IMR-90 (cell line): ENCODE measurements around the gene CYP2F1. TPM values are rescaled to one million over a fixed set of nuclear protein-coding genes. Genes with fewer than 3 reads are reported as not detected.

Source experiments
- ATAC-seq: fragments of 200-7000 bp; cut with Tn5 transposase; 2 replicates; pipeline ENCODE4 v1.9.1; 2020; ENCODE audit warnings: low read depth, mild to moderate bottlenecking, moderate library complexity
- BruUV-seq: library from RNA; stranded (reverse); fragments of 400-500 nt; replicated peaks from 2 replicates; lab custom pipeline; 2021; lab: Mats Ljungman, UMichigan
- CTCF ChIA-PET: fragments of 300-600 bp; formaldehyde crosslinking; extraction: SDS; loops from one replicate; lab custom pipeline; 2021; ENCODE audit warnings: antibody characterized with exemption; lab: Yijun Ruan, JAX
- POLR2A ChIA-PET: fragments of 300-600 bp; sonication (Branson Sonifier 250); formaldehyde crosslinking; loops from one replicate; lab custom pipeline; 2022; ENCODE audit warnings: antibody characterized with exemption; ENCODE audit not compliant: unreplicated experiment; lab: Charles Lee
- DNase-seq: peaks from one replicate; pipeline ENCODE4 v3.0.0; 2013
- H2AFZ ChIP-seq: replicated peaks from 2 replicates; pipeline ENCODE3; 2013; ENCODE audit warnings: low read length, mild to moderate bottlenecking; ENCODE audit not compliant: poor library complexity
- H2AK5ac ChIP-seq: 2 replicates; pipeline ENCODE4 v1.6.1; 2013; ENCODE audit warnings: low read depth, low read length, inconsistent platforms
- H2AK9ac ChIP-seq: replicated peaks from 2 replicates; pipeline ENCODE3; 2013; ENCODE audit warnings: mild to moderate bottlenecking, low read depth, low read length, moderate library complexity; ENCODE audit not compliant: poor library complexity
- H2BK120ac ChIP-seq: 2 replicates; pipeline ENCODE4 v1.6.1; 2013; ENCODE audit warnings: low read depth, low read length, inconsistent platforms
- H2BK15ac ChIP-seq: 3 replicates; pipeline ENCODE4 v1.6.1; 2013; ENCODE audit warnings: low read depth, low read length, inconsistent platforms
- H2BK20ac ChIP-seq: 2 replicates; pipeline ENCODE4 v1.6.1; 2013; ENCODE audit warnings: low read depth, mild to moderate bottlenecking, inconsistent platforms, low read length, moderate library complexity
- H2BK5ac ChIP-seq: 2 replicates; pipeline ENCODE4 v1.6.1; 2013; ENCODE audit warnings: mild to moderate bottlenecking, low read depth, low read length, inconsistent platforms; ENCODE audit not compliant: poor library complexity, severe bottlenecking
- H3K14ac ChIP-seq: replicated peaks from 2 replicates; pipeline ENCODE4 v1.6.1; 2013; ENCODE audit warnings: low read depth, low read length, inconsistent platforms
- H3K18ac ChIP-seq: 2 replicates; pipeline ENCODE4 v1.6.1; 2013; ENCODE audit warnings: low read depth, low read length, control low read depth
- H3K23ac ChIP-seq: 2 replicates; pipeline ENCODE4 v1.6.1; 2013; ENCODE audit warnings: low read depth, low read length, inconsistent platforms
- H3K27ac ChIP-seq: 2 replicates; pipeline ENCODE4 v1.5.1; 2013; ENCODE audit warnings: mild to moderate bottlenecking, control low read depth, low read length; ENCODE audit not compliant: insufficient read depth
- H3K27me3 ChIP-seq: 2 replicates; pipeline ENCODE4 v1.6.1; 2013; ENCODE audit warnings: low read length; ENCODE audit not compliant: control insufficient read depth, insufficient read depth
- H3K36me3 ChIP-seq: 2 replicates; pipeline ENCODE4 v1.6.1; 2013; ENCODE audit warnings: low read length, mixed read lengths; ENCODE audit not compliant: control insufficient read depth, insufficient read depth
- H3K4ac ChIP-seq: 2 replicates; pipeline ENCODE4 v1.6.1; 2013; ENCODE audit warnings: low read depth, low read length, inconsistent platforms
- H3K4me1 ChIP-seq: 2 replicates; pipeline ENCODE4 v1.6.1; 2013; ENCODE audit warnings: low read length, mixed read lengths; ENCODE audit not compliant: control insufficient read depth, insufficient read depth
- H3K4me2 ChIP-seq: 2 replicates; pipeline ENCODE4 v1.6.1; 2013; ENCODE audit warnings: low read depth, mild to moderate bottlenecking, control low read depth, low read length, moderate library complexity
- H3K4me3 ChIP-seq: 2 replicates; pipeline ENCODE4 v1.5.1; 2013; ENCODE audit warnings: low read depth, mild to moderate bottlenecking, control low read depth, low read length, moderate library complexity; ENCODE audit not compliant: insufficient read depth
- H3K56ac ChIP-seq: 2 replicates; pipeline ENCODE4 v1.6.1; 2013; ENCODE audit warnings: low read length, inconsistent platforms; ENCODE audit not compliant: insufficient read depth; ENCODE audit errors: extremely low read depth
- H3K79me1 ChIP-seq, 2 experiments: 2 replicates each; pipeline ENCODE4 v1.6.1; 2013; ENCODE audit warnings: low read length in 2 of 2, inconsistent platforms in 1 of 2, low read depth in 1 of 2
- H3K9ac ChIP-seq: 2 replicates; pipeline ENCODE4 v1.6.1; 2013; ENCODE audit warnings: low read depth, low read length, control low read depth
- H3K9me1 ChIP-seq: 2 replicates; pipeline ENCODE4 v1.6.1; 2013; ENCODE audit warnings: low read length, inconsistent platforms; ENCODE audit not compliant: insufficient read depth
- H3K9me3 ChIP-seq: 2 replicates; pipeline ENCODE4 v1.6.1; 2013; ENCODE audit warnings: low read length; ENCODE audit not compliant: control insufficient read depth, insufficient read depth
- H4K20me1 ChIP-seq: 2 replicates; pipeline ENCODE4 v1.6.1; 2013; ENCODE audit warnings: low read length, inconsistent platforms; ENCODE audit not compliant: insufficient read depth
- H4K5ac ChIP-seq: 2 replicates; pipeline ENCODE4 v1.6.1; 2013; ENCODE audit warnings: mild to moderate bottlenecking, low read depth, low read length, control low read depth
- H4K8ac ChIP-seq, 2 experiments: 2 replicates each; pipeline ENCODE4 v1.6.1; 2013; ENCODE audit warnings: low read depth in 2 of 2, low read length in 2 of 2, control low read depth in 1 of 2, inconsistent platforms in 1 of 2
- H4K91ac ChIP-seq: 2 replicates; pipeline ENCODE4 v1.6.1; 2013; ENCODE audit warnings: low read depth, low read length, inconsistent platforms; ENCODE audit not compliant: insufficient read depth
- BHLHE40 ChIP-seq: fragments of 150-350 bp; IDR thresholded peaks from 2 replicates; pipeline ENCODE4 v1.6.1; 2016; ENCODE audit warnings: mild to moderate bottlenecking, low read depth, low read length
- CEBPB ChIP-seq: IDR thresholded peaks from 2 replicates; pipeline ENCODE4 v1.6.1; 2012; ENCODE audit warnings: low read depth, low read length, improper control_type of control experiment
- CHD1 ChIP-seq: IDR thresholded peaks from 2 replicates; pipeline ENCODE4 v1.6.1; 2012; ENCODE audit warnings: low read depth, low read length, improper control_type of control experiment
- CTCF ChIP-seq: conservative IDR thresholded peaks from 2 replicates; pipeline ENCODE4 v1.5.1; 2012; ENCODE audit warnings: mild to moderate bottlenecking, low read depth, low read length, improper control_type of control experiment
- ELK1 ChIP-seq: fragments of 150-350 bp; IDR thresholded peaks from 2 replicates; pipeline ENCODE4 v1.6.1; 2016; ENCODE audit warnings: low read depth, mild to moderate bottlenecking, low read length, moderate library complexity, borderline replicate concordance
- FOS ChIP-seq: fragments of 150-350 bp; IDR thresholded peaks from 2 replicates; pipeline ENCODE4 v1.6.1; 2016; ENCODE audit warnings: low read depth, low read length
- MAFK ChIP-seq: IDR thresholded peaks from 2 replicates; pipeline ENCODE4 v1.6.1; 2012; ENCODE audit warnings: low read depth, low read length, improper control_type of control experiment
- MAZ ChIP-seq: IDR thresholded peaks from 2 replicates; pipeline ENCODE4 v1.6.1; 2012; ENCODE audit warnings: low read depth, mild to moderate bottlenecking, low read length, improper control_type of control experiment, moderate library complexity, borderline replicate concordance
- MXI1 ChIP-seq: IDR thresholded peaks from 2 replicates; pipeline ENCODE4 v1.6.1; 2012; ENCODE audit warnings: low read depth, mild to moderate bottlenecking, low read length, moderate library complexity, borderline replicate concordance
- NFE2L2 ChIP-seq: fragments of 150-350 bp; IDR thresholded peaks from 2 replicates; pipeline ENCODE4 v1.6.1; 2016; ENCODE audit warnings: low read depth, mild to moderate bottlenecking, low read length
- POLR2A ChIP-seq: IDR thresholded peaks from 2 replicates; pipeline ENCODE4 v1.6.1; 2012; ENCODE audit warnings: mild to moderate bottlenecking, low read depth, low read length
- RAD21 ChIP-seq: IDR thresholded peaks from 2 replicates; pipeline ENCODE4 v1.6.1; 2012; ENCODE audit warnings: low read length, improper control_type of control experiment
- RCOR1 ChIP-seq: IDR thresholded peaks from 2 replicates; pipeline ENCODE4 v1.6.1; 2012; ENCODE audit warnings: mild to moderate bottlenecking, low read length, improper control_type of control experiment; ENCODE audit not compliant: insufficient replicate concordance
- RFX5 ChIP-seq: IDR thresholded peaks from 2 replicates; pipeline ENCODE4 v1.8.0; 2012; ENCODE audit warnings: low read depth, mild to moderate bottlenecking, low read length, moderate library complexity
- SMC3 ChIP-seq: fragments of 150-350 bp; IDR thresholded peaks from 2 replicates; pipeline ENCODE4 v1.6.1; 2016; ENCODE audit warnings: low read depth, mild to moderate bottlenecking, antibody characterized with exemption, low read length, moderate library complexity
- USF2 ChIP-seq: fragments of 150-350 bp; IDR thresholded peaks from 2 replicates; pipeline ENCODE4 v1.6.1; 2017; ENCODE audit warnings: mild to moderate bottlenecking, antibody characterized with exemption, low read length, low read depth
- WGBS, 2 experiments: methylation state at CpG; one replicate each; pipeline versions ENCODE4 v1.1.5 to v1.1.7; 2013; ENCODE audit warnings: missing lambda C conversion rate in 2 of 2; ENCODE audit not compliant: insufficient read length in 1 of 2; ENCODE audit errors: extremely low coverage in 2 of 2; 5-methylcytosine and 5-hydroxymethylcytosine counted together
- dilution Hi-C: fragments of 300-500 bp; cut with HindIII; formaldehyde crosslinking; loops from one replicate; pipeline ENCODE4 v1.14.3; 2018; ENCODE audit warnings: low sequenced_read_pairs; ENCODE audit not compliant: unreplicated experiment
- in situ Hi-C: fragments of 300-500 bp; cut with MboI; formaldehyde crosslinking; loops from 3 replicates; pipeline ENCODE4 v1.14.3; 2019; ENCODE audit warnings: low sequenced_read_pairs, inconsistent platforms, mixed read lengths
- intact Hi-C: fragments of 100-400 bp; cut with micrococcal nuclease; formaldehyde crosslinking; loops from 2 replicates; pipeline ENCODE4 v1.10.0; 2022
- polyA plus RNA-seq, 3 experiments: library from polyadenylated mRNA; depleted of rRNA; stranded (reverse); fragments of >200 nt; gene quantifications; 2 replicates each; pipeline ENCODE4 v1.2.3, GENCODE V29; 2012; ENCODE audit warnings: low replicate concordance in 1 of 3
- total RNA-seq: library from RNA; depleted of rRNA; stranded (reverse); fragments of >200 nt; gene quantifications from 2 replicates; pipeline ENCODE4 v1.2.3, GENCODE V29; 2012

CYP2F1 gene
- total and polyA plus RNA-seq, 2 of the 4 experiments (the other 2 are of a cell fraction): not detected

GRCh38 chr19:41131186-41131585 is 17.0 kb downstream of the CYP2F1 start:
- no CpG with 5 or more reads among the region's 5 CpGs for WGBS, 2 experiments
- no peak overlapping the region for H4K5ac ChIP-seq
- no peaks in the 10 kb centered on the region for H3K9me1 ChIP-seq
- no peak overlapping the region for H3K56ac ChIP-seq
- H2BK5ac ChIP-seq: no peak overlapping the region
- TF ChIP-seq POLR2A: no peak
- TF ChIP-seq MXI1: no peak
- TF ChIP-seq SMC3: no peak
- no peak for TF ChIP-seq CEBPB
- no peak for TF ChIP-seq ELK1
- TF ChIP-seq BHLHE40: no peak
- TF ChIP-seq USF2: no peak
- no peak for TF ChIP-seq CHD1
- no peak for TF ChIP-seq FOS
- TF ChIP-seq MAFK: no peak
- no peak for TF ChIP-seq RFX5
- TF ChIP-seq MAZ: no peak
- TF ChIP-seq CTCF: no peak
- no peak for TF ChIP-seq RCOR1
- TF ChIP-seq NFE2L2: no peak
- TF ChIP-seq RAD21: no peak
- H3K27me3 ChIP-seq: peaks cover 24% of the 10 kb centered on the region
- no peak overlapping the region for H3K27ac ChIP-seq
- H2AK9ac ChIP-seq: no peak overlapping the region
- H2AFZ ChIP-seq: no peak overlapping the region
- no peak for DNase-seq
- no peaks in the 10 kb centered on the region for H3K9me3 ChIP-seq
- ATAC-seq: no peak
- H4K8ac ChIP-seq: no peak overlapping the region
- in situ Hi-C loops (no loop called here), dilution Hi-C loops (no loop called here), intact Hi-C loops (no loop called here)
- no peak overlapping the region for H3K18ac ChIP-seq
- no peak overlapping the region for H3K23ac ChIP-seq
- no peak overlapping the region for H2BK15ac ChIP-seq
- BruUV-seq: no TSS peak
- no peak overlapping the region for H3K14ac ChIP-seq
- no peak overlapping the region for H3K4me3 ChIP-seq
- CTCF ChIA-PET: no interaction called here
- no peak overlapping the region for H2AK5ac ChIP-seq
- H3K4me1 ChIP-seq: no peaks in the 10 kb centered on the region
- H3K4me2 ChIP-seq: no peak overlapping the region
- no peak overlapping the region for H2BK120ac ChIP-seq
- POLR2A ChIA-PET: no interaction called here
- no peak overlapping the region for H4K91ac ChIP-seq
- no peak overlapping the region for H3K9ac ChIP-seq
- no peaks in the 10 kb centered on the region for H3K79me1 ChIP-seq
- H3K36me3 ChIP-seq: no peaks in the 10 kb centered on the region
- no peaks in the 10 kb centered on the region for H4K20me1 ChIP-seq
- no peak overlapping the region for H3K4ac ChIP-seq
- no peak overlapping the region for H2BK20ac ChIP-seq
